WTC11 (cell line): Measurements from ENCODE around the gene PCDH9. TPM values are rescaled to one million over a fixed set of nuclear protein-coding genes. Genes with fewer than 3 reads are reported as not detected.

Experiments used
- ATAC-seq: fragments of 200-7000 bp; cut with Tn5 transposase; 2 replicates; pipeline ENCODE4 v1.10.0; 2021; ENCODE audit warnings: mild to moderate bottlenecking, moderate library complexity
- CTCF ChIA-PET: fragments of 300-600 bp; sonication (Branson Sonifier 250); formaldehyde crosslinking; loops from one replicate; lab custom pipeline; 2021; ENCODE audit warnings: antibody characterized with exemption; lab: Charles Lee
- POLR2A ChIA-PET: fragments of 350-600 bp; sonication (Branson Sonifier 250); formaldehyde crosslinking; loops from one replicate; lab custom pipeline; 2021; ENCODE audit warnings: antibody characterized with exemption; lab: Charles Lee
- DNase-seq: peaks from one replicate; pipeline ENCODE4 v3.0.0; 2021; ENCODE audit warnings: low spot score
- H3K27ac Mint-ChIP-seq: 2 replicates; pipeline ENCODE4 v1.8.0; 2021; ENCODE audit warnings: mixed read lengths
- H3K27me3 Mint-ChIP-seq: 2 replicates; pipeline ENCODE4 v1.8.0; 2021; ENCODE audit warnings: low read depth, mild to moderate bottlenecking, moderate library complexity, mixed read lengths
- H3K36me3 Mint-ChIP-seq: 2 replicates; pipeline ENCODE4 v1.8.0; 2021; ENCODE audit warnings: mixed read lengths
- H3K4me1 Mint-ChIP-seq: 2 replicates; pipeline ENCODE4 v1.8.0; 2022; ENCODE audit warnings: mixed read lengths
- H3K4me3 Mint-ChIP-seq: 2 replicates; pipeline ENCODE4 v1.8.0; 2021; ENCODE audit warnings: mild to moderate bottlenecking, moderate library complexity, mixed read lengths
- H3K9me3 Mint-ChIP-seq: 2 replicates; pipeline ENCODE4 v1.8.0; 2021; ENCODE audit warnings: mixed read lengths
- EMX1 ChIP-seq: fragments of 250-450 bp; sonication (Bioruptor Pico); IDR thresholded peaks from 2 replicates; pipeline ENCODE4 v1.8.0; 2021; ENCODE audit warnings: mild to moderate bottlenecking
- FOXJ3 ChIP-seq: sonication (generic); formaldehyde crosslinking; IDR thresholded peaks from 2 replicates; pipeline ENCODE4 v1.9.0; 2021; ENCODE audit warnings: missing genetic modification reagents, mild to moderate bottlenecking, borderline replicate concordance
- KAT7 ChIP-seq: sonication (generic); formaldehyde crosslinking; IDR thresholded peaks from 2 replicates; pipeline ENCODE4 v1.8.1; 2023; ENCODE audit warnings: missing genetic modification reagents, mild to moderate bottlenecking, borderline replicate concordance
- NFATC4 ChIP-seq: fragments of 250-450 bp; sonication (Bioruptor Pico); IDR thresholded peaks from 2 replicates; pipeline ENCODE4 v1.9.0; 2021; ENCODE audit warnings: mild to moderate bottlenecking
- NFYB ChIP-seq: sonication (generic); formaldehyde crosslinking; conservative IDR thresholded peaks from 2 replicates; pipeline ENCODE4 v1.8.0; 2022; ENCODE audit warnings: low read depth, missing genetic modification reagents
- NR1H2 ChIP-seq: sonication (generic); formaldehyde crosslinking; IDR thresholded peaks from 2 replicates; pipeline ENCODE4 v1.9.0; 2021; ENCODE audit warnings: mild to moderate bottlenecking, moderate library complexity, missing genetic modification reagents
- ZNF263 ChIP-seq: sonication (generic); formaldehyde crosslinking; IDR thresholded peaks from 2 replicates; pipeline ENCODE4 v1.8.1; 2022; ENCODE audit warnings: low read depth, mild to moderate bottlenecking, moderate library complexity, missing genetic modification reagents
- ZNF416 ChIP-seq: fragments of 250-450 bp; sonication (Bioruptor Pico); IDR thresholded peaks from 2 replicates; pipeline ENCODE4 v1.9.0; 2021; ENCODE audit warnings: mild to moderate bottlenecking, inconsistent platforms
- total RNA-seq: library from RNA; stranded (reverse); gene quantifications from 3 replicates; pipeline ENCODE4 v1.2.3, GENCODE V29; 2021
- TF ChIP-seq, protein P1 (sequence below): sonication (generic); formaldehyde crosslinking; IDR thresholded peaks from 2 replicates; pipeline ENCODE4 v1.8.1; 2022; ENCODE audit warnings: mild to moderate bottlenecking, moderate library complexity, missing genetic modification reagents
- TF ChIP-seq, protein P2 (sequence below): sonication (generic); formaldehyde crosslinking; IDR thresholded peaks from 2 replicates; pipeline ENCODE4 v1.8.1; 2022; ENCODE audit warnings: missing genetic modification reagents, borderline replicate concordance
- TF ChIP-seq, protein P3 (sequence below): sonication (generic); formaldehyde crosslinking; IDR thresholded peaks from 2 replicates; pipeline ENCODE4 v1.8.0; 2022; ENCODE audit warnings: mild to moderate bottlenecking, missing genetic modification reagents
- TF ChIP-seq, protein P4 (sequence below): fragments of 250-450 bp; sonication (Bioruptor Pico); IDR thresholded peaks from 2 replicates; pipeline ENCODE4 v1.9.0; 2021; ENCODE audit warnings: mild to moderate bottlenecking
- TF ChIP-seq, protein P5 (sequence below): sonication (generic); formaldehyde crosslinking; IDR thresholded peaks from 2 replicates; pipeline ENCODE4 v1.8.0; 2022; ENCODE audit warnings: missing genetic modification reagents
- TF ChIP-seq, protein P6 (sequence below): sonication (generic); formaldehyde crosslinking; IDR thresholded peaks from 2 replicates; pipeline ENCODE4 v1.8.1; 2022; ENCODE audit warnings: low read depth, missing genetic modification reagents, borderline replicate concordance
- TF ChIP-seq, protein P7 (sequence below): sonication (generic); formaldehyde crosslinking; IDR thresholded peaks from 2 replicates; pipeline ENCODE4 v1.8.0; 2022; ENCODE audit warnings: mild to moderate bottlenecking, missing genetic modification reagents

The PCDH9 gene
- total RNA-seq, 1 experiment from 2014 or later, result 0.48 TPM

DNA sequence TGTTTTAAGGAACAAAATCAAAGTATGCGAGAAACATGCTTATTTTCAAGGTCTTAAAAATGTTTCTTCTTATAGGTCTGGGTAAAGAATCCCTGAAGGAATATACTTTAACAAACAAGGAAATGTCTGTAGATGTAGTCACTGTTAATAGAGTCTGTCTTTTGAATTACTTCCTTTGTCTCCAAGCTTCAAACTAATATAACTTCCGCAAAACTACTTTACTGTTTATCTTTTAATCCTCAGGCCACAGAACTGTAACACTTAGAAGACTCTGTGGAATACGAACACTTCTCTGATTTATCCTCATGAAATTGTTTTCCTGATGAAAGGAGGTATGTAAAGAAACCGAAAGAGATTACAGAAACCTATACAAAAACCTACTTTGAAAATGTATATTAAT lies 316.0 kb downstream of the PCDH9 start (continued):
- TF ChIP-seq, protein P1, sequence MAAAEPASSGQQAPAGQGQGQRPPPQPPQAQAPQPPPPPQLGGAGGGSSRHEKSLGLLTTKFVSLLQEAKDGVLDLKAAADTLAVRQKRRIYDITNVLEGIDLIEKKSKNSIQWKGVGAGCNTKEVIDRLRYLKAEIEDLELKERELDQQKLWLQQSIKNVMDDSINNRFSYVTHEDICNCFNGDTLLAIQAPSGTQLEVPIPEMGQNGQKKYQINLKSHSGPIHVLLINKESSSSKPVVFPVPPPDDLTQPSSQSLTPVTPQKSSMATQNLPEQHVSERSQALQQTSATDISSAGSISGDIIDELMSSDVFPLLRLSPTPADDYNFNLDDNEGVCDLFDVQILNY (CRISPR knock-in tag), result no peak
- TF ChIP-seq, protein P2, sequence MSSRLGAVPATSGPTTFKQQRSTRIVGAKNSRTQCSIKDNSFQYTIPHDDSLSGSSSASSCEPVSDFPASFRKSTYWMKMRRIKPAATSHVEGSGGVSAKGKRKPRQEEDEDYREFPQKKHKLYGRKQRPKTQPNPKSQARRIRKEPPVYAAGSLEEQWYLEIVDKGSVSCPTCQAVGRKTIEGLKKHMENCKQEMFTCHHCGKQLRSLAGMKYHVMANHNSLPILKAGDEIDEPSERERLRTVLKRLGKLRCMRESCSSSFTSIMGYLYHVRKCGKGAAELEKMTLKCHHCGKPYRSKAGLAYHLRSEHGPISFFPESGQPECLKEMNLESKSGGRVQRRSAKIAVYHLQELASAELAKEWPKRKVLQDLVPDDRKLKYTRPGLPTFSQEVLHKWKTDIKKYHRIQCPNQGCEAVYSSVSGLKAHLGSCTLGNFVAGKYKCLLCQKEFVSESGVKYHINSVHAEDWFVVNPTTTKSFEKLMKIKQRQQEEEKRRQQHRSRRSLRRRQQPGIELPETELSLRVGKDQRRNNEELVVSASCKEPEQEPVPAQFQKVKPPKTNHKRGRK (CRISPR knock-in tag), result no peak
- TF ChIP-seq, all 79 proteins: peak for 0

DNA sequence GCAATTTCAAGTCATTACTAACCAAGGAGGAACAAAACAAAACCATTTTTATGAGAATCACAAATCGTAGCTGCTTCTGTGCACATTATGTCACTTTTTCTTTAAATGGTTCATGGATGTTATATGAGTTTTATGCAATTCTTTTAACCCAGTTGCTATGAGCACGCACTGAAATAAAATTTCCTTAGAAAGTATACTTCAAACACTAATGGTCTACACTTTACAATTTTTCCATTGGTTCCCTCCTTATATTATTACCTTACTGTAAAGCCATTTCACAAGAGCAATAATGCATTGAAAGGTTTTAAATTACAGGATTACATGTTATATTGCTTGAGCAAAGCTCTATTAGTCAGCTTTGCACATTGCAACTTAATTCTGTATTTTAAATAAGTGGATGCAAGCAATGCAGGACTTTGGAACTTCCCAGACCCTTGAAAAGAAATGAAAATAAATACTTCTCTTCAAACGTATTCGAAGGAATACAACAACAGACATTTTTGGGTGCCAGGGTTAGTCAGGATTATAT lies 318.7 kb downstream of the PCDH9 start:
- H3K9me3 Mint-ChIP-seq, result peaks cover 4% of the 10 kb centered on the region
- no peaks in the 10 kb centered on the region for H3K27me3 Mint-ChIP-seq
- no peak overlapping the region for H3K4me3 Mint-ChIP-seq
- H3K4me1 Mint-ChIP-seq, result peaks cover 9% of the 10 kb centered on the region
- H3K36me3 Mint-ChIP-seq, result no peaks in the 10 kb centered on the region
- ATAC-seq, result no peak
- ChIA-PET POLR2A (no interaction called here), CTCF (no interaction called here)
- TF ChIP-seq, protein P3, sequence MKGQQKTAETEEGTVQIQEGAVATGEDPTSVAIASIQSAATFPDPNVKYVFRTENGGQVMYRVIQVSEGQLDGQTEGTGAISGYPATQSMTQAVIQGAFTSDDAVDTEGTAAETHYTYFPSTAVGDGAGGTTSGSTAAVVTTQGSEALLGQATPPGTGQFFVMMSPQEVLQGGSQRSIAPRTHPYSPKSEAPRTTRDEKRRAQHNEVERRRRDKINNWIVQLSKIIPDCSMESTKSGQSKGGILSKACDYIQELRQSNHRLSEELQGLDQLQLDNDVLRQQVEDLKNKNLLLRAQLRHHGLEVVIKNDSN (CRISPR knock-in tag), result no peak
- no peak for TF ChIP-seq FOXJ3 (CRISPR knock-in tag)
- TF ChIP-seq NFATC4 (CRISPR knock-in tag), result no peak
- DNase-seq, result no peak
- H3K27ac Mint-ChIP-seq, result no peak overlapping the region

DNA sequence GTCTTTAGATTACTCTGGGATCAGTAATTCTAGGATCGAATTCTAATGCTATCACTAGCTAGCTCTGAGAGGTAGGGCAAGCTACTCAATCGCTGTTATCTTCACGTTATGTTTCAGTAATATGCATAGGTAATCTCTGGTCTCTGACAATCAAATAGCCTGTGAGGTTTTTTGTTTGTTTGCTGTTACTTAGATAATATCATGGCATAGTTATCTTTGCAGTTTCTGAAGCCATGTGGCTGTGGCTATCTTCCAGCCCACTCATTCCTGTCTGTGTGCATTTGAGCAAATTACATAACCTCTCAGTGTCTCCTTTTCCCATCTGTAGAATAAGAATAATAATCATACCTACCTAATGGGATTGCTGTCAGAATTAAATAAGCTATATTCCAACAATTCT lies 330.2 kb downstream of the PCDH9 start:
- no peaks in the 10 kb centered on the region for H3K36me3 Mint-ChIP-seq
- POLR2A ChIA-PET, result no interaction called here
- TF ChIP-seq EMX1 (no peak), KAT7 (CRISPR knock-in tag) (no peak), NFYB (CRISPR knock-in tag) (no peak), ZNF263 (CRISPR knock-in tag) (no peak), NR1H2 (CRISPR knock-in tag) (no peak), ZNF416 (CRISPR knock-in tag) (no peak)
- TF ChIP-seq, protein P4, sequence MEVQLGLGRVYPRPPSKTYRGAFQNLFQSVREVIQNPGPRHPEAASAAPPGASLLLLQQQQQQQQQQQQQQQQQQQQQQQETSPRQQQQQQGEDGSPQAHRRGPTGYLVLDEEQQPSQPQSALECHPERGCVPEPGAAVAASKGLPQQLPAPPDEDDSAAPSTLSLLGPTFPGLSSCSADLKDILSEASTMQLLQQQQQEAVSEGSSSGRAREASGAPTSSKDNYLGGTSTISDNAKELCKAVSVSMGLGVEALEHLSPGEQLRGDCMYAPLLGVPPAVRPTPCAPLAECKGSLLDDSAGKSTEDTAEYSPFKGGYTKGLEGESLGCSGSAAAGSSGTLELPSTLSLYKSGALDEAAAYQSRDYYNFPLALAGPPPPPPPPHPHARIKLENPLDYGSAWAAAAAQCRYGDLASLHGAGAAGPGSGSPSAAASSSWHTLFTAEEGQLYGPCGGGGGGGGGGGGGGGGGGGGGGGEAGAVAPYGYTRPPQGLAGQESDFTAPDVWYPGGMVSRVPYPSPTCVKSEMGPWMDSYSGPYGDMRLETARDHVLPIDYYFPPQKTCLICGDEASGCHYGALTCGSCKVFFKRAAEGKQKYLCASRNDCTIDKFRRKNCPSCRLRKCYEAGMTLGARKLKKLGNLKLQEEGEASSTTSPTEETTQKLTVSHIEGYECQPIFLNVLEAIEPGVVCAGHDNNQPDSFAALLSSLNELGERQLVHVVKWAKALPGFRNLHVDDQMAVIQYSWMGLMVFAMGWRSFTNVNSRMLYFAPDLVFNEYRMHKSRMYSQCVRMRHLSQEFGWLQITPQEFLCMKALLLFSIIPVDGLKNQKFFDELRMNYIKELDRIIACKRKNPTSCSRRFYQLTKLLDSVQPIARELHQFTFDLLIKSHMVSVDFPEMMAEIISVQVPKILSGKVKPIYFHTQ (CRISPR knock-in tag), result no peak
- TF ChIP-seq, protein P5, sequence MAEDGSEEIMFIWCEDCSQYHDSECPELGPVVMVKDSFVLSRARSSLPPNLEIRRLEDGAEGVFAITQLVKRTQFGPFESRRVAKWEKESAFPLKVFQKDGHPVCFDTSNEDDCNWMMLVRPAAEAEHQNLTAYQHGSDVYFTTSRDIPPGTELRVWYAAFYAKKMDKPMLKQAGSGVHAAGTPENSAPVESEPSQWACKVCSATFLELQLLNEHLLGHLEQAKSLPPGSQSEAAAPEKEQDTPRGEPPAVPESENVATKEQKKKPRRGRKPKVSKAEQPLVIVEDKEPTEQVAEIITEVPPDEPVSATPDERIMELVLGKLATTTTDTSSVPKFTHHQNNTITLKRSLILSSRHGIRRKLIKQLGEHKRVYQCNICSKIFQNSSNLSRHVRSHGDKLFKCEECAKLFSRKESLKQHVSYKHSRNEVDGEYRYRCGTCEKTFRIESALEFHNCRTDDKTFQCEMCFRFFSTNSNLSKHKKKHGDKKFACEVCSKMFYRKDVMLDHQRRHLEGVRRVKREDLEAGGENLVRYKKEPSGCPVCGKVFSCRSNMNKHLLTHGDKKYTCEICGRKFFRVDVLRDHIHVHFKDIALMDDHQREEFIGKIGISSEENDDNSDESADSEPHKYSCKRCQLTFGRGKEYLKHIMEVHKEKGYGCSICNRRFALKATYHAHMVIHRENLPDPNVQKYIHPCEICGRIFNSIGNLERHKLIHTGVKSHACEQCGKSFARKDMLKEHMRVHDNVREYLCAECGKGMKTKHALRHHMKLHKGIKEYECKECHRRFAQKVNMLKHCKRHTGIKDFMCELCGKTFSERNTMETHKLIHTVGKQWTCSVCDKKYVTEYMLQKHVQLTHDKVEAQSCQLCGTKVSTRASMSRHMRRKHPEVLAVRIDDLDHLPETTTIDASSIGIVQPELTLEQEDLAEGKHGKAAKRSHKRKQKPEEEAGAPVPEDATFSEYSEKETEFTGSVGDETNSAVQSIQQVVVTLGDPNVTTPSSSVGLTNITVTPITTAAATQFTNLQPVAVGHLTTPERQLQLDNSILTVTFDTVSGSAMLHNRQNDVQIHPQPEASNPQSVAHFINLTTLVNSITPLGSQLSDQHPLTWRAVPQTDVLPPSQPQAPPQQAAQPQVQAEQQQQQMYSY (CRISPR knock-in tag), result no peak
- TF ChIP-seq, protein P6, sequence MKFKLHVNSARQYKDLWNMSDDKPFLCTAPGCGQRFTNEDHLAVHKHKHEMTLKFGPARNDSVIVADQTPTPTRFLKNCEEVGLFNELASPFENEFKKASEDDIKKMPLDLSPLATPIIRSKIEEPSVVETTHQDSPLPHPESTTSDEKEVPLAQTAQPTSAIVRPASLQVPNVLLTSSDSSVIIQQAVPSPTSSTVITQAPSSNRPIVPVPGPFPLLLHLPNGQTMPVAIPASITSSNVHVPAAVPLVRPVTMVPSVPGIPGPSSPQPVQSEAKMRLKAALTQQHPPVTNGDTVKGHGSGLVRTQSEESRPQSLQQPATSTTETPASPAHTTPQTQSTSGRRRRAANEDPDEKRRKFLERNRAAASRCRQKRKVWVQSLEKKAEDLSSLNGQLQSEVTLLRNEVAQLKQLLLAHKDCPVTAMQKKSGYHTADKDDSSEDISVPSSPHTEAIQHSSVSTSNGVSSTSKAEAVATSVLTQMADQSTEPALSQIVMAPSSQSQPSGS (CRISPR knock-in tag), result no peak
- TF ChIP-seq, protein P7, sequence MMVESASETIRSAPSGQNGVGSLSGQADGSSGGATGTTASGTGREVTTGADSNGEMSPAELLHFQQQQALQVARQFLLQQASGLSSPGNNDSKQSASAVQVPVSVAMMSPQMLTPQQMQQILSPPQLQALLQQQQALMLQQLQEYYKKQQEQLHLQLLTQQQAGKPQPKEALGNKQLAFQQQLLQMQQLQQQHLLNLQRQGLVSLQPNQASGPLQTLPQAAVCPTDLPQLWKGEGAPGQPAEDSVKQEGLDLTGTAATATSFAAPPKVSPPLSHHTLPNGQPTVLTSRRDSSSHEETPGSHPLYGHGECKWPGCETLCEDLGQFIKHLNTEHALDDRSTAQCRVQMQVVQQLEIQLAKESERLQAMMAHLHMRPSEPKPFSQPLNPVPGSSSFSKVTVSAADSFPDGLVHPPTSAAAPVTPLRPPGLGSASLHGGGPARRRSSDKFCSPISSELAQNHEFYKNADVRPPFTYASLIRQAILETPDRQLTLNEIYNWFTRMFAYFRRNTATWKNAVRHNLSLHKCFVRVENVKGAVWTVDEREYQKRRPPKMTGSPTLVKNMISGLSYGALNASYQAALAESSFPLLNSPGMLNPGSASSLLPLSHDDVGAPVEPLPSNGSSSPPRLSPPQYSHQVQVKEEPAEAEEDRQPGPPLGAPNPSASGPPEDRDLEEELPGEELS (CRISPR knock-in tag), result no peak
- ATAC-seq (no peak), DNase-seq (no peak)
- CTCF ChIA-PET, result no interaction called here
- no peaks in the 10 kb centered on the region for H3K27me3 Mint-ChIP-seq
- H3K9me3 Mint-ChIP-seq, result no peaks in the 10 kb centered on the region
- no peak overlapping the region for H3K4me3 Mint-ChIP-seq
- H3K4me1 Mint-ChIP-seq, result peaks cover 6% of the 10 kb centered on the region
- H3K27ac Mint-ChIP-seq, result no peak overlapping the region
